Tibial nerve (tissue), 4 donors: Measurements from ENCODE around the gene PROB1. TPM values are rescaled to one million over a fixed set of nuclear protein-coding genes. Genes with fewer than 3 reads are reported as not detected.

Experiments used
- DNase-seq, 2 donors: peaks; one replicate each; pipeline ENCODE4 v3.0.0-alpha.2; 2019; ENCODE audit warnings: low spot score in 2 of 2
- H3K27ac ChIP-seq, 4 donors: fragments of 200-600 bp; sonication (generic) in 3 of 4; one replicate each; pipeline ENCODE4 v1.5.1; 2017 to 2019; ENCODE audit warnings: mild to moderate bottlenecking in 1 of 4
- H3K27me3 ChIP-seq, 2 donors: fragments of 200-600 bp; sonication (generic) in 1 of 2; one replicate each; pipeline versions ENCODE4 v1.5.1 to v1.6.0; 2017 to 2019
- H3K36me3 ChIP-seq, 3 donors: fragments of 200-600 bp; sonication (generic); one replicate each; pipeline ENCODE4 v1.5.1; 2018 to 2019
- H3K4me1 ChIP-seq, 4 donors: fragments of 200-600 bp; sonication (generic) in 3 of 4; one replicate each; pipeline ENCODE4 v1.5.1; 2017 to 2019
- H3K4me3 ChIP-seq, 4 donors: fragments of 200-600 bp; sonication (generic) in 3 of 4; one replicate each; pipeline ENCODE4 v1.5.1; 2017 to 2019; ENCODE audit warnings: mild to moderate bottlenecking in 1 of 4, moderate library complexity in 1 of 4
- H3K9me3 ChIP-seq, 4 donors: fragments of 200-600 bp; sonication (generic) in 3 of 4; one replicate each; pipeline ENCODE4 v1.5.1; 2017 to 2019
- CTCF ChIP-seq, 5 experiments: fragments of 200-600 bp in 3 of 5; fragments of 450-650 bp in 2 of 5; sonication (generic) in 3 of 5; IDR thresholded peaks; one replicate each; pipeline ENCODE4 v1.5.1; 2016 to 2019; ENCODE audit warnings: antibody characterized with exemption in 5 of 5, mild to moderate bottlenecking in 3 of 5, moderate library complexity in 2 of 5
- EP300 ChIP-seq, 2 donors: sonication (generic); formaldehyde crosslinking; IDR thresholded peaks; one replicate each; pipeline ENCODE4 v1.6.1; 2017; ENCODE audit warnings: antibody characterized with exemption in 2 of 2, mild to moderate bottlenecking in 1 of 2
- POLR2A ChIP-seq, 2 donors: fragments of 450-650 bp; IDR thresholded peaks; one replicate each; pipeline ENCODE4 v1.6.1; 2017; ENCODE audit warnings: antibody characterized with exemption in 2 of 2, mild to moderate bottlenecking in 2 of 2, moderate library complexity in 2 of 2
- WGBS, 2 donors: methylation state at CpG; one replicate each; pipeline ENCODE4 v1.1.5; 2018; 5-methylcytosine and 5-hydroxymethylcytosine counted together
- total RNA-seq, 4 donors: library from RNA; depleted of rRNA; stranded (reverse); fragments of >200 nt; gene quantifications; one replicate each; pipeline ENCODE4 v1.1.0, GENCODE V29; 2016

PROB1 gene
- total RNA-seq, 4 donors from 2014 or later = 0.63 to 3.6 (median 1.3) TPM

- DNase-seq = no peak
- TF ChIP-seq EP300 (IDR thresholded peaks at IDR 0.05) = no peak
- peak in 1 of 5 experiments; percentile 10 for TF ChIP-seq CTCF (IDR thresholded peaks at IDR 0.05)
- TF ChIP-seq POLR2A (IDR thresholded peaks at IDR 0.05) = no peak
- peak overlapping the region in 2 of 4 donors; percentile 89 to 97 for H3K27ac ChIP-seq
Measured at GRCh38 chr5:139402561-139403158, 7.8 kb upstream of the PROB1 start.

GRCh38 chr5:139401546-139401945 lies 6.6 kb upstream of the PROB1 start:
- no peak for DNase-seq
- TF ChIP-seq EP300 (IDR thresholded peaks at IDR 0.05) (no peak), CTCF (IDR thresholded peaks at IDR 0.05) (no peak), POLR2A (IDR thresholded peaks at IDR 0.05) (no peak)
- no peaks in the 10 kb centered on the region for H3K36me3 ChIP-seq
- no peaks in the 10 kb centered on the region for H3K9me3 ChIP-seq
- H3K27ac ChIP-seq = no peak overlapping the region
- H3K4me3 ChIP-seq = no peak overlapping the region
- H3K4me1 ChIP-seq = peaks cover 4 to 15% (median 11%) of the 10 kb centered on the region in 4 donors
- no peaks in the 10 kb centered on the region for H3K27me3 ChIP-seq
- WGBS, 2 donors = 87 to 95% methylated on average over 9 to 10 of the region's 10 CpGs

More at GRCh38 chr5:139402561-139403158, 7.8 kb upstream of the PROB1 start:
- WGBS, 2 donors = 68% methylated on average over 7 of the region's 7 CpGs
- Histone ChIP-seq H3K27me3 (no peaks in the 10 kb centered on the region), H3K4me1 (peaks cover 4 to 15% (median 11%) of the 10 kb centered on the region in 4 donors), H3K4me3 (no peak overlapping the region), H3K9me3 (no peaks in the 10 kb centered on the region), H3K36me3 (no peaks in the 10 kb centered on the region)

GRCh38 chr5:139399501-139400121 lies 4.7 kb upstream of the PROB1 start:
- no peaks in the 10 kb centered on the region for H3K9me3 ChIP-seq
- WGBS, 2 donors = 83 to 85% methylated on average over 6 of the region's 6 CpGs

GRCh38 chr5:139397921-139398320 lies 3.0 kb upstream of the PROB1 start:
- H3K9me3 ChIP-seq = no peaks in the 10 kb centered on the region
- peaks cover 0 to 30% of the 10 kb centered on the region in 2 donors for H3K27me3 ChIP-seq
- H3K4me1 ChIP-seq = peaks cover 0 to 27% (median 10%) of the 10 kb centered on the region in 4 donors
- DNase-seq = no peak
- no peak for TF ChIP-seq EP300 (IDR thresholded peaks at IDR 0.05)
- TF ChIP-seq POLR2A (IDR thresholded peaks at IDR 0.05) = no peak
- TF ChIP-seq CTCF (IDR thresholded peaks at IDR 0.05) = no peak
- H3K27ac ChIP-seq = no peak overlapping the region
- WGBS, 2 donors = 47 to 48% methylated on average over 6 of the region's 6 CpGs
- no peaks in the 10 kb centered on the region for H3K36me3 ChIP-seq
- H3K4me3 ChIP-seq = no peak overlapping the region

More at GRCh38 chr5:139399501-139400121, 4.7 kb upstream of the PROB1 start:
- Histone ChIP-seq H3K36me3 (no peaks in the 10 kb centered on the region), H3K4me3 (no peak overlapping the region), H3K27me3 (peaks cover 0 to 14% of the 10 kb centered on the region in 2 donors), H3K27ac (no peak overlapping the region), H3K4me1 (peaks cover 4 to 22% (median 11%) of the 10 kb centered on the region in 4 donors)
- DNase-seq = no peak
- TF ChIP-seq POLR2A (IDR thresholded peaks at IDR 0.05) (no peak), CTCF (IDR thresholded peaks at IDR 0.05) (no peak)

GRCh38 chr5:139396691-139397090 lies 1.8 kb upstream of the PROB1 start:
- Histone ChIP-seq H3K36me3 (no peaks in the 10 kb centered on the region), H3K9me3 (no peaks in the 10 kb centered on the region), H3K4me1 (peaks cover 0 to 38% (median 12%) of the 10 kb centered on the region in 4 donors), H3K4me3 (no peak overlapping the region), H3K27ac (no peak overlapping the region), H3K27me3 (peaks cover 0 to 35% of the 10 kb centered on the region in 2 donors)
- no peak for DNase-seq
- 84 to 88% methylated on average over 6 to 8 of the region's 8 CpGs for WGBS, 2 donors
- TF ChIP-seq EP300 (IDR thresholded peaks at IDR 0.05) (no peak), POLR2A (IDR thresholded peaks at IDR 0.05) (no peak), CTCF (IDR thresholded peaks at IDR 0.05) (no peak)
